ENCODE measurements around the gene TMEM250.

Gene TMEM250

DNA sequence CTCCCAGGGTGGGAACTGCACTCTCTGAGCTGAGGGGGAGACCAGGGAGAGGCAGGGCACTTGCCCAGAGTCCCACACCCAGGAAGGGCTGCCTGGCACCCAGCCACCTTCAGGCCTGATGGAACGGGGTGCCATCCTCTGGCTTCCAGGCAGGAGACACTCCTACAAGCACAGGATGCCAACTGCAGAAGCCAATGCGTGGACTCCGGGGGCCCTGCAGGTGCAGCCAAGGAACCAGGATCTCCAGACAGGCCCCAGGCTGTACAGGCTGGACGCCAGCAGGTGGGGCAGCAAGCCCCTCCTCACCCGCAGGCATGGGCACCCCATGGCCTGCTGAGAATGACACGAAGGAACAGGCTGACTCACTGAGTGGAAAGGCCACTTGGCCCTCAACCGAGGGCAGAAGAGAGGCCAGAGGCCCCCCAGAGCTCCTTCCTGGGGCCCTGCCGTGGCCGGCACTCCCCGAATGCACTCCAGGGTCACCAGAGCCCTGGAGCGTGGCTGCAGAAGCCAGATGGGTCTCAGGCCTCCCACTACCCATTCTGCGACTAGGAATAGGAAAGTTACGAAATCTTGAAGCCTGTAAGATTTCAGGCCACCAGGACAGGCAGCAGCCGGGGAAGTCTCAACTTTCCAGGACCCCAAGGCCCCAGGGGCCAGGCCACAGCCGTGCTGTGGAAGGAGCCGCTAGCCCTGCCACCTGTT lies 39.3 kb downstream of the TMEM250 start:
- Histone ChIP-seq H3K36me3 (no peaks in the 10 kb centered on the region; the same call in 1 of the 2 replicates), H3K9me3 (ENCODE audit: severe bottlenecking) (no peaks in the 10 kb centered on the region), H3K27me3 (ENCODE audit: insufficient read depth, low read depth, severe bottlenecking) (no peaks in the 10 kb centered on the region), H3K4me3 (ENCODE audit: low read depth, low read length) (no peak overlapping the region), H3K27ac (no peak overlapping the region)
- no peak for DNase-seq
- TF ChIP-seq, protein P1, sequence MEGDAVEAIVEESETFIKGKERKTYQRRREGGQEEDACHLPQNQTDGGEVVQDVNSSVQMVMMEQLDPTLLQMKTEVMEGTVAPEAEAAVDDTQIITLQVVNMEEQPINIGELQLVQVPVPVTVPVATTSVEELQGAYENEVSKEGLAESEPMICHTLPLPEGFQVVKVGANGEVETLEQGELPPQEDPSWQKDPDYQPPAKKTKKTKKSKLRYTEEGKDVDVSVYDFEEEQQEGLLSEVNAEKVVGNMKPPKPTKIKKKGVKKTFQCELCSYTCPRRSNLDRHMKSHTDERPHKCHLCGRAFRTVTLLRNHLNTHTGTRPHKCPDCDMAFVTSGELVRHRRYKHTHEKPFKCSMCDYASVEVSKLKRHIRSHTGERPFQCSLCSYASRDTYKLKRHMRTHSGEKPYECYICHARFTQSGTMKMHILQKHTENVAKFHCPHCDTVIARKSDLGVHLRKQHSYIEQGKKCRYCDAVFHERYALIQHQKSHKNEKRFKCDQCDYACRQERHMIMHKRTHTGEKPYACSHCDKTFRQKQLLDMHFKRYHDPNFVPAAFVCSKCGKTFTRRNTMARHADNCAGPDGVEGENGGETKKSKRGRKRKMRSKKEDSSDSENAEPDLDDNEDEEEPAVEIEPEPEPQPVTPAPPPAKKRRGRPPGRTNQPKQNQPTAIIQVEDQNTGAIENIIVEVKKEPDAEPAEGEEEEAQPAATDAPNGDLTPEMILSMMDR (IDR thresholded peaks at IDR 0.05; ENCODE audit: low read depth, low read length): peak; percentile 27; the same call in 1 of the 2 replicates

DNA sequence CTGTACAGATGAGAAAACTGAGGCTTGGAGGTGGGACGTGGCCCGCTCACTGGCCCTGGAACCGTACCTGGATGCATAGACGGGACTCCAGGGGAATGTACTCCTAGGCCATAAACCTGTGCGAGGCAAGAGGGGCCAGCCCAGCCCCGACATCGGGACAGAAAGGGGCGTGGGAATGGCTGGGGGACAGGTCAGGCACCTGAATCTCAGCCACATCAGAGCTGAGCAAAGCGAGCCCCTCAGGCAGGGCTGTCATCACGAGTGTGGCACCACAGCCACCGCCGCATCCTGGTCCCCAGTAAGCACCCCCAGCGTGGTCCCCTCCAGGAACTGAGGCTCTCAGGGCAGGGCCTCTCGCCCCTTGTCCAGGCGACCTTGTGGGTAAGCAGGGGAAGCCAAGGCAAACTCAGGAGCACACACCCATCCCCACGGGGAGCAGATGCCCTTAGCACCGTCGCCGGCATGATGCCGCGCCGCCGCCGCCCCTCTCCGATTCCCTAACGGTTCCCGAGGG lies 40.1 kb downstream of the TMEM250 start:
- Histone ChIP-seq H3K27ac (no peak overlapping the region), H3K27me3 (ENCODE audit: insufficient read depth, low read depth, severe bottlenecking) (no peaks in the 10 kb centered on the region), H3K36me3 (no peaks in the 10 kb centered on the region; the same call in 1 of the 2 replicates), H3K4me3 (ENCODE audit: low read depth, low read length) (no peak overlapping the region), H3K9me3 (ENCODE audit: severe bottlenecking) (no peaks in the 10 kb centered on the region)
- TF ChIP-seq, protein P1 (IDR thresholded peaks at IDR 0.05; ENCODE audit: low read depth, low read length): no peak
- DNase-seq: no peak

DNA sequence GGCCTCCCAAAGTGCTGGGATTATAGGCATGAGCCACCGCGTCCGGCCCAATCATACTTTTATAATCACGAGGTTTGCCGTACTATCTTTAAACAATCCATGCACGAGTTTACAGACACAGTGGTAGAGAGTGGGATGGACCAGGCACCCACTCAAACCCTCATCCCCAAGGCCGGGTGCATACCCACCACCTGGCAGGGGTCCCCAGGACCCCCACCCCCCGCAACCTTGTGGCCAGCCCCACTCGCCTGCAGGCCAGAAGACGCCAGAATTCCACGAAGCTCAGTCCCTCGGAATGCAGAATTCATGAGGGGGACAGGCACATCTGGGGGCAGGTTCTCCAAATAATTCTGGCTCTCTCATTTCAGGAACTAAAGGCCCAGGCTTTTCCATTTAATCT lies 40.7 kb downstream of the TMEM250 start:
- DNase-seq: no peak
- TF ChIP-seq, protein P1 (IDR thresholded peaks at IDR 0.05; ENCODE audit: low read depth, low read length): no peak
- Histone ChIP-seq H3K27ac (no peak overlapping the region), H3K36me3 (no peaks in the 10 kb centered on the region; the same call in 1 of the 2 replicates), H3K27me3 (ENCODE audit: insufficient read depth, low read depth, severe bottlenecking) (no peaks in the 10 kb centered on the region), H3K9me3 (ENCODE audit: severe bottlenecking) (no peaks in the 10 kb centered on the region), H3K4me3 (ENCODE audit: low read depth, low read length) (no peak overlapping the region)

GRCh38 chr9:136077491-136077890 lies 41.2 kb downstream of the TMEM250 start:
- TF ChIP-seq, protein P1 (IDR thresholded peaks at IDR 0.05; ENCODE audit: low read depth, low read length): no peak
- Histone ChIP-seq H3K27ac (no peak overlapping the region), H3K36me3 (no peaks in the 10 kb centered on the region; the same call in 1 of the 2 replicates), H3K9me3 (ENCODE audit: severe bottlenecking) (no peaks in the 10 kb centered on the region), H3K4me3 (ENCODE audit: low read depth, low read length) (no peak overlapping the region), H3K27me3 (ENCODE audit: insufficient read depth, low read depth, severe bottlenecking) (no peaks in the 10 kb centered on the region)
- no peak for DNase-seq

DNA sequence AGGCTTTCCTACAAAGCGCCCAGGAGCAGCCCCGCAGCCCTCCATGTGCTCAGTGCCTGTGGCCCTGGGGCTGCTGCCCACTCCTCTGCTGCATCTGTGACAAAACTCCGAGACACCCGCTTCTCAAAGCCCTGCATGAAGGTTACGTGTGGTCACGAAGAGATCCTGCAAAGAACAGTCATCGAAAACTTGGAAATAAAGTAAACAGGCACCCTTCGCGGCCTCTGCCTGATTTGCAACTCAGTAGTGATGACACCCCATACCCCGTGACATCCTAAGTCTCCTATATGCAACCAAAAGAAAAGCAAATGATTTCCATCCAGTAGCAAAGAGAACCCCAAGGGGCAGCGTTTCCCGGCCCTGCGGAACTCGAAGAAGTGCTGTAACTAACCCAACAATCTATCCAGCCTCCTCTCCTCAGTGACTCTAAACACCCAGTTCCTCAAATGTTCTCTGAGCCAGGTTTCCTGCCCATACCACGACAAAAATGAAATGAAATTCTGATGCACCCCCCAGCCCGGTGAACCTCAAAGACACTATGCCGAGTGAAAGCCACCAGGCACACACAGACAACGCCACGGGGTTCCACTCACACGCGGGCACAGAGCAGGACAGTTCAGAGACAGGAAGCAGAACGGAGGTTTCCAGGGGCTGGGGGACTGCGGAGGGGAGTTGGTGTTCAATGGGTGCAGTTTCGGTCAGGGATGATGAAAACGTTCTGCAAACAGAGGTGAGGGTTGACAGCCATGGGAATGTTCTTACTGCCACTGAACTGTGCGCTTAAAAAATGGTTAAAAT lies 42.6 kb downstream of the TMEM250 start:
- DNase-seq: no peak
- no peak overlapping the region for H3K27ac ChIP-seq

More for the DNA sequence above, 42.6 kb downstream of the TMEM250 start:
- H3K27me3 ChIP-seq (ENCODE audit: insufficient read depth, low read depth, severe bottlenecking): no peaks in the 10 kb centered on the region
- H3K9me3 ChIP-seq (ENCODE audit: severe bottlenecking): no peaks in the 10 kb centered on the region
- H3K4me3 ChIP-seq (ENCODE audit: low read depth, low read length): no peak overlapping the region
- TF ChIP-seq, protein P1 (IDR thresholded peaks at IDR 0.05; ENCODE audit: low read depth, low read length): no peak
- no peaks in the 10 kb centered on the region; the same call in 1 of the 2 replicates for H3K36me3 ChIP-seq
